ENCODE data around the gene ACTA1.
"Not testable (repeated sequence)": the region's sequence is repeated elsewhere in the genome, so short reads cannot be mapped to it uniquely, and the experiment has no call there.

The ACTA1 gene

DNA sequence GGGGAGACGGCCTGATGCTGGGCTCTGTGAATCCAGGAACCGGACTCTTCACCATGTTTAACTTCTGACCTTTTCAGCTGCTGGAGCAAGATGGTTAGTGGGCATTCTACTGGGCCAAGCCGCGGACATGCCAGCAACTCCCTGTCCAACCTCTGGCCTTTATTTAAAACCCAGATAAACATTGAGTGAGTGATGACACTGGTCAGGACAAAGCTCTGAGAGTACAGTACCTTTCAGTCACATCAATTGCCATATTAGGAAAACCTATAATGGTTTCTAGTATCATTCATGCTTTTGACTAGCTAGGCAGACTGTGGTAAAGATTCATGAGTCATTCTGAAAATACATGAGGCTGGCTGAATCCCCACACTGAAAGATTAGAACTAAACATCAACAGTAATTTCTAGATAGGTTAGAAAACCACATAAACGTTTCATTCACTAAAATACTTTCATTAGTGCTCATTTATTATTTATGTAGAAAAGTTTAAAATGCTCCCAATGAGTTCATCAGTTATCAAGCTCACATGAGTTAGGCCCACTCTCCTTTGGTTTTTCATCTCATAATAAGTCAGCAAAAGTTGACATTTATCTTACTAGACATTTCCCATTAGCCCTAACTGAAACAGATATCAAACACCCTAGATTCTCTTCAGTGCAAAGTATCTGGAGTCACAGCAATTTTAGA is 7.1 kb upstream of the ACTA1 start:
- DNase-seq: no peak

DNA sequence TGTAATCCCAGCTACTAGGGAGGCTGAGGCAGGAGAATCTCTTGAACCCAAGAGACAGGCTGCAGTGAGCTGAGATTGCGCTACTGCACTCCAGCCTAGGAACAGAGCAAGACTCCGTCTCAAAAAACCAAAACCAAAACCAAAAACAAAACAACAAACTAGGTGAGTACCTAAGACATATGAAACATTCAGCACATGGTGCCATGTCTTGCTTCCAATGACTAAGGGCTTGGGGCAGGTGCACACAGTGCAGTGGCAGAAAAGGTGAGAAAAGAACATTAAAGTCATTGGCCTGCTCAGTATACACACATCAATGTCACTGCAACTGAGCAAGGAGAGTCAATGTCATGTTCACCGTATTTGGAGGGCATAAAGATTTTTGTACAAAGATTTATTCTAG is 4.1 kb upstream of the ACTA1 start:
- no peak for DNase-seq

DNA sequence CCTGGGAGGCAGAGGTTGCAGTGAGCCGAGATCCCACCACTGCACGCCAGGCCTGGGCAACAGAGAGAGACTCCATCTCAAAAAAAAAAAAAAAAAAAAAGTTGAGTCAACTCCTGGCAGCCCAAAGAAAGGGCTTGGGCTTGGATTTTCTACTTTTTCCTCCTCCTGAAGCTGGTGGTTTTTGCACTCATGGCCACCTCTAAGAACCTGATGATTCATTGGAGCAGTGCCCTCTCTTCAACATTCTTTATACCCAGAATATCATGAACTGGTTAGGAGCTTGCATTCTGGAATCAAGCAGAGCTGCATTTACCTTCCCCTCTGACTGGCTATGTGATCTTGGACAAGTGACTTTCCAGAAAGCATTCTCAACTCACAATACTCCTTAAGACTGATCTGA is 3.5 kb upstream of the ACTA1 start:
- no peak for DNase-seq

DNA sequence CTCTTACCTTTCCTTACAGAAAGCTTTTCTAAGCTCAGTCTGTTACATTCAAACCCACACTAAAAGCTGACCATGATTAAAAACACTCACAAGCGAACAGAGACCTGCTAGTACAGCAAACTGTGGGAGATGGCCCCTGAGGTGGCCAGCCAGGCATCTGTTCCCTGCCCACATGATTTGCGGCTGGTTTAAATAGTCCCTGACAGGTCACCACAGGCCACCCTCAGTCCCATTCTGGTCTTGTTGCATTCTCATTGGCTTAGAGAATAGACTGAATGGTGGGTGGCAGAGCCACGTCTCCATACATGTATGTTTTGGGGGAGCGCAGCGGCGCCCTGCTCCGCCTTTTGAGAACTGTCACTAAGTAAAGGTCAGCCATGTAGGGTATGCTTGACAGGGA is 2.3 kb upstream of the ACTA1 start:
- DNase-seq: no peak

DNA sequence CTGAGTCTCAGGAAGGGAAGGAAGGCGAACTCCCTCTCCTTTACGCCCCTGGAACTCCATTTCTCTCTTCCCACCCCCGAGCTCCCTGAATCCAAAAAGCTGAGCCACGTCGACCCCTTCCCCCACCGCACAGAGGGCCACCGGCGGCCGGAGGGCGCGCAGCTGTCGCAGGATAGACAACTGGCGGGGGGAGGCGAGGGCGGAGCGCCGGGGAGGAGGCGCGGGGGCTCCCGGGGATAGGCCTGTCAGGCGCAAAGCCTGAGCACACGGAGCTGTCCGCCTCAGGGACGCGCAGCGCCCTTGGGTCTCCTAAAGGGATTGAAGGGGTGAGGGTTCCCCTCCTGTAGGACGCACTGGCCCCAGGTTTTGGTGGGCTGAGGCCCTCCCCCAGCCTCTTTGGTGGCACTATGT is 752 bp upstream of the ACTA1 start:
- peak in 1 of 56 donors; percentile 15 for DNase-seq

DNA sequence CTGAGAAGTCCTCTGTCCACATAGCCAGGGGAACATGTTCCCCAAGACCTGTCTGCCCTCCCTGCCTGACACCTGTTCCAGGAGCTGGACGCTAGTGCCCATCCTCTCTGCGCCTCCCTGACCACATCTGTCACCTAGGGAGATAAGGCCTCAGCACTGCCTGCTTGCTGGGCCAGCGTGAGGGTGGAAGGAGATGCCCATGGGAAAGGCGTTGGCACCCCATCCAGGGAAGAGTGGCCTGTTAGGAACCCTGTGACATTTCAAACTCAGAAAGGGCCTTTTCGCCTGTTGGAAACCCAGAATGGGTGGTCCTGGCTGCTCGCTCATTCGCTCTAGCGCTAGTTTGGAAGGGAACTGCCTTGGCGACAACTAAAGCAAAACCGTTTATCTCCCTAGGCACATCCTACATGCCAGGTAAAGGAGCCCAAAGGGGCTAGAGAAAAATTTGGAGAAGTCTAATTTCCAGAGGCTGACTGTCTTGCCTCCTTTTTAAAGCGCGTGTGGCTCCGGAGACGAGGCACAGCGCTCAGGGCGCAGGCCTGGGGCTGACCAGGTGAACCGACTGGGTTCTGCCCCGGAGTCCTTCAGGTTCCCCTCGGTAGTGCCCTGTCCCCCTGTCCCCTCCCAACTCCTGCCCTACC is 410 bp downstream of the ACTA1 start:
- DNase-seq: no peak

DNA sequence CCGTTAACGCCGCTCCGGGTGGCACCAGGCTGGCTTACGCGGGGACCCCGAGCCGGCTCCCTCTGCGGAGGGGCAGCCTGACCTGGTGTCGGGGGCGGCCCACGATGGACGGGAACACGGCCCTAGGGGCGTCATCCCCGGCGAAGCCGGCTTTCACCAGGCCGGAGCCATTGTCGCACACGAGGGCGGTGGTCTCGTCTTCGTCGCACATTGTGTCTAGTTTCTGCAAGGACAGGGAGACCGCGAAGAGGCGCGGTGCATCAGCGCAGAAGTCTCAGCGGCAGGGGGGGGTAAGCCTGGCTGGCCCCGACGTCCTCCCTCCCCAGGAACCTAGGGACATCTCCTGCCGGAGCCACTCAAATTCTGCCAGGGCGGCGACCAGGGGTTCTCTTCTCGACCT is 989 bp downstream of the ACTA1 start:
- no peak for DNase-seq

DNA sequence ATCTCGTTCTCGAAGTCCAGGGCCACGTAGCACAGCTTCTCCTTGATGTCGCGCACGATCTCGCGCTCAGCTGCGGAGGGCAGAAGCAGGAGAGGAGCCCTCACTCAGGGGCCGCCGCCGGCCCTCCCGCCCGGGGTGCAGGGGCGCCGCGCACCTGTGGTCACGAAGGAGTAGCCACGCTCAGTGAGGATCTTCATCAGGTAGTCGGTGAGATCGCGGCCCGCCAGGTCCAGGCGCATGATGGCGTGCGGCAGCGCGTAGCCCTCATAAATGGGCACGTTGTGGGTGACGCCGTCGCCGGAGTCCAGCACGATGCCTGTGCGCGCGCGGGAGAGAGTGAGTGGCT is 1.8 kb downstream of the ACTA1 start:
- DNase-seq: no peak

DNA sequence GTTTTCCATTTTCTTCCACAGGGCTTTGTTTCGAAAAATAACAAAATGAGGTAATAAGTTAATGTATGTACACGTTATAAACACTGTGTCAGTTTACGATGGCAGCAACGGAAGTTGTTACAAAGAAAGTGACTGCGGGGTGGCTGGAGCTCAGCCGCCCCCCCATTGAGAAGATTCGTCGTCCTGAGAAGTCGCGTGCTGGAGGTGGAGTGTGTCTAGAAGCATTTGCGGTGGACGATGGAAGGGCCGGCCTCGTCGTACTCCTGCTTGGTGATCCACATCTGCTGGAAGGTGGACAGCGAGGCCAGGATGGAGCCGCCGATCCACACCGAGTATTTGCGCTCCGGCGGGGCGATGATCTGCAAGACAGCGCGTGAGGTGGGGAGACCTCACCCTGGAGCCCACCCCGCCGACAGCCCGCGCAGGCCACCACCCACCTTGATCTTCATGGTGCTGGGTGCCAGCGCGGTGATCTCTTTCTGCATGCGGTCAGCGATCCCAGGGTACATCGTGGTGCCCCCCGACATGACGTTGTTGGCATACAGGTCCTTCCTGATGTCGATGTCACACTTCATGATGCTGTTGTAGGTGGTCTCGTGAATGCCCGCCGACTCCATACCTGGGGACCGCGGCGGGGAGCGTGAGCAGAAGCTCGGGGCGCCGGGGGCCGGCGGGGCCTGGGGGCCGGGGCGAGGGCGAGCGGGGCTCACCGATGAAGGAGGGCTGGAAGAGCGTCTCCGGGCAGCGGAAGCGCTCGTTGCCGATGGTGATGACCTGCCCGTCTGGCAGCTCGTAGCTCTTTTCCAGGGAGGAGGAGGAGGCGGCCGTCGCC is 2.4 kb downstream of the ACTA1 start:
- no peak for DNase-seq

DNA sequence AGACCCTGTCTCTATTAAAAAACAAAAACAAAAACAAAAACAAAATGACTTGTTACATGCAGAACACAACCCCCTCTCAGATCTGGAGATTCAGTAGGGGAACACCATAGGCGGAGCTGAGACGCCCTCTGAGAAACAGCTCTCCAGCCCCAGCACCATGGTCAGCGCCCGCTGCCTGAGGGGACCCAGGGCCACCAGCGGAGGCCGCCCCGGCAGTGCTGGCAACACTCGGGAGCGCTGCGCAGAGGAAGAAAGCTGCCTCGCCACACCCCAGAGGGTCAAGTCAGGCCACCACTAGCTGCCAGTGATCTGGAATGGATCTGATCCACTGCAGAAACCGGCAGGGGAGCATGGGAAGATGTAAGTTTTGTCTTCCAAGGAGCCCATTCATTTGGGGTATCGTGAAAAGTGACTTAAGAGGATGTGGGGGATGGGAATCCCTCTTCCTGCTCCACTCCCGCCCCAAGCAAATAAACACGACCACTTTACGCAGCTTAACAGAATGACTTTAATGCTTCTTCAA is 3.1 kb downstream of the ACTA1 start:
- peak in 2 of 56 donors; percentile 19 to 36 for DNase-seq

DNA sequence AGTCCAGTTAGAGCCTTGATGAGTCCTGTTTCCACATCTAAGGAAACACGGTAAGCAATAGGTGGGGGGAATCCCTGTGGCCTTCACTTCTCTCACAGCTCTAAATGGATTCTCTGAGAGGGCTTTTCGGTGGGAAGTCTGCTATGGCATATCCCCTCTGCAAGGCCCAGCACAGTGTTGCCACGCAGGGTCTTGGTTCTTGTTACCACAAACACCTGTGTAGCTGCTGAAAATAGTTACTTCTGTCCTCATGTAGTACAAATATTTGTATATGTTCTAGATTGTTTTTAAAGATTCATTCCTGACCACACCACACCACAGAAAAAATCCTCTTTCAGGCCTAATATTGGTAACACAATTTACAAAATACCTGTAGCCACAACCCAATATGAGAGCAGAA is 5.6 kb downstream of the ACTA1 start:
- no peak for DNase-seq

DNA sequence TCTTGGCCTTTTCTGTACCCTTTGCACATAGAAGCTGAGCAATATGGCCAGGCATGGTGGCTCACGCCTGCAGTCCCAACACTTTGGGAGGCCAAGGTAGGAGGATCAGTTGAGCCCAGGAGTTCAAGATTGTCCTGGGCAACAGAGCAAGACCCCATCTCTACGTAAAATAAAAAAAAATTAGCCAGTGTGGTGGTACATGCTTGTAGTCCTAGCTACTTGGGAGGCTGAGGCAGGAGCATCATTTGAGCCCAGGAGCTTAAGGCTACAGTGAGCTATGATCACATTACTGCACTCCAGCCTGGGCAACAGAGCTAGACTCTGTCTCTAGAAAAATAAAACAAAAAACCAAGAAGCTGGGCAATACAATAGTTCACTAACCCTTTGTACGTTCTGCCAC is 6.3 kb downstream of the ACTA1 start:
- DNase-seq: no peak

DNA sequence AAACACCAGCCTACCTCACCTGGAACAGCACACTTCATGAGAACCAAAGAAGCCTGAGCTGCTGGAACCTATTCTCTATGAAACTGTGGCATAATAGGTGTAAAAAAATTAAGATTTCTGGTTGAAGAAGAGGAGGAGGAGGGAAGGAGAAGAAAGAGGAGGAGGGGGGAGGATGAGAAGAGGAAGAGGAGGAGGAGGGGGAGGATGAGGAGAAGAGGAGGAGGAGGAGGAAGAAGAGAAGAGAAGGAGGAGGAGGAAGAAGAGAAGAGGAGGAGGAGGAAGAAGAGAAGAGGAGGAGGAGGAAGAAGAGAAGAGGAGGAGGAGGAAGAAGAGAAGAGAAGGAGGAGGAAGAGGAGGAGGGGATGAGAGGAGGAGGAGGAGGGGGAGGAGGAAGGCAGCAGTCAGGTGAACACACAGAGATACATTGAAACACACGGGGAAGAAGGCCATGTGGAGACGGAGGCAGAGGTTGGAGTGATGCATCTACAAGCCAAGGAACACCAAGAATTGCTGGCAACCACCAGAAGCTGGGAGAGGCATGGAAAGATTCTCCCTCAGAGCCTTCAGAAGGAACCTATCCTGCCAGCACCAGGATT is 8.2 kb downstream of the ACTA1 start:
- DNase-seq: no peak

DNA sequence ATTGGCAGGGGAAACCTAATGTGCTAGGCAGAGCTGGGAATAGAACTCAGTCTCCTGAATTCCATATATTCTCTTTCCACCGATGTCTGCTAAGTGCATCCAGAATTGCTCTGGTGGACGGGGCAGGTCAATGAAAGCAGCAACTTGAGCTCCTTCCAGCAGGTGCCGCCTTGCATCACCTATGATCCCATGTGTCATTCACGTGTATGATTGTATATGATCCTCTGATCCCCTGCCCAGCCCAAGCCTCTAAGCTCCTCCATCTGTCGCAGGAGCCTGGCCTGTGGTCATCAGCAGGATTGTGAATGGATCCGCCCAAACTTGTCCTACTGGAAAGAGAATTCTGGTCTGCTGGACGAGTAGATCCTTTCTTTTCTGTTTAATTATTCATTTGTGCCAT is 13.1 kb downstream of the ACTA1 start:
- no peak for DNase-seq

DNA sequence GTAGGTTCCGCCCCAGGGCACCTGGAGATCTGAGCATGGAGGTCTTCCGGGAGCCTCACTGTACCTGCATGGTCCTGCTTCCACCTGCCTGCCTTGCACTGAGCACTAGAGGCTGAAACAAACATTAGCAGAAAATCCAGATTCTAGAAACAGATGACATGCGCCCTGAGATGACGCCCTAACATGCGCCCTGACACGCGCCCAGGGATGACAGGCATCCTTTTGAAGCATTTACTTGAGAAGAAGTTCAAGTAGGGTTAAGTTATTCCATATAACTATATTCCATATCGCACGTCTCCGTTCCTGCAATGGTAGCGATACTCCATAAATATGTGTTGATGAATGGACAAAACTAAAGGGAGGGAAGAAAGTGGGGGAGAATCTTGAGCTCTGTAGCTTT is 13.7 kb downstream of the ACTA1 start:
- no peak for DNase-seq

DNA sequence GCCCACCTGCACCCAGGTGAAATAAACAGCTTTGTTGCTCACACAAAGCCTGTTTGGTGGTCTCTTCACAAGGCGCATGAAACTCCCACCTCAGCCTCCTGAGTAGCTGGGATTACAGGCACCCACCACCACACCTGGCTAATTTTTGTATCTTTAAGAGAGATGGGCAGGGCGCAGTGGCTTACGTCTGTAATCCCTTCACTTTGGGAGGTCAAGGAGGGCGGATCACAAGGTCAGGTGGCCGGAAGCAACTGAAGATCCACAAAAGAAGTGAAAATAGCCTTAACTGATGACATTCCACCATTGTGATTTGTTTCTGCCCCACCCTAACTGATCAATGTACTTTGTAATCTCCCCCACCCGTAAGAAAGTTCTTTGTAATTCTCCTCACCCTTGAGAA is 15.3 kb downstream of the ACTA1 start:
- not testable (repeated sequence) for DNase-seq

DNA sequence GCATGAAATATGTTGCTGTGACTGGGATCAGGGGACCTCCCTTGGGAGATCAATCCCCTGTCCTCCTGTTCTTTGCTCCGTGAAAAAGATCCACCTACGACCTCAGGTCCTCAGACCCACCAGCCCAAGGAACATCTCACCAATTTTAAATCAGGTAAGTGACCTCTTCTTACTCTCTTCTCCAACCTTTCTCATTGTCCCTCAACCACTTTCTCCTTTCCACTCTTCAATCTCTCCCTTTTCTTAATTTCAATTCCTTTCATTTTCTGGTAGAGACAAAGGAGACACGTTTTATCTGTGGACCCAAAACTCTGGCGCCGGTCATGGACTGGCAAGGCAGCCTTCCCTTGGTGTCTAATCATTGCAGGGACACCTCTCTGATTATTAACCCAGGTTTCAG is 21.1 kb downstream of the ACTA1 start:
- not testable (repeated sequence) for DNase-seq

DNA sequence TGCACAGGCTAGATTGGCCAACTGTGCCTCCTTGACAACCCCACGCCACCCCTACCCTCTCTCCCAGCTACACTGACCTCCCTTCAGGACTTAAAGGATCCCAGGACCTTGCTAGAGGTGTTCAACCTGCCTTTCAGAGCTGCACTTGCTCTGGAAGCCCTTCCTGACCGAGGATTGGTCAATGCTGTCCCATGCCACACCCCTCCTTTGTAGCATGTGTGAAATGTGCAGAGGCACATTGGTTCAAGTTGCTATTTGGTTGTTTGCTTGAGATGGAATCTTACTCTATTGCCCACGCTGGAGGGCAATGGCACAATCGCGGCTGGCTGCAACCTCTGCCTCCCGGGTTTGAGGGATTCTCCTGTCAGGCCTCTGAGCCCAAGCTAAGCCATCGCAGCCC is 21.8 kb downstream of the ACTA1 start:
- no peak for DNase-seq

DNA sequence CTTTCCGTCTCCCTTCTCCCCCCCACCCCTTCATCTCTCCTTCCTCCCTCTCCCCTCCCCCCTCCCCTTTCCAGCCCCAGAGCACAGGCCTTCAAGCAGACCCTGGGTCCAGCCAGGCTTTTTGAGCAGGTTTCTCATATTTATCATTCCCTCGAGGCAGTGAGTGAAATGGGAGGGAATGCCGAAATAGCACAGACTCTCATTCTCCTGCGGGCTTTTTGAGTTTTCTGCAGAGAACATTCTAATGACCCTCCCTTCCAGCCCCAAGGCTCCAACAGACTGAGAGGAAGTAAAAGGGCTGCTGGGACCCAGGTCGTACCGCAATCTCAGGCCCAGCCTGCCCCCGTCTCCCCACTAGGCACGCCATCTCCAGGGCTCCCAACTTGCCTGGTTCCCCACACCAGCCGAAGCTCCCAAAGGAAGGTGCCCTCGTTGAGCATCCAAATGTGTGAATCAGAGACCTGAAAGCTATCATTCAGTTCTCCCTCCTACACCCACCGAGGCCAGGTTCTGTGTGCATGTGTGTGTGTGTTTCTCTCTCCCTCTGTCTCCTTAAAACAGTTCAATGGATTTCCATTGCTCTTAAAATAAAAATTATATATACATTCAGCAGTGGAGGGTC is 22.3 kb downstream of the ACTA1 start:
- no peak for DNase-seq

DNA sequence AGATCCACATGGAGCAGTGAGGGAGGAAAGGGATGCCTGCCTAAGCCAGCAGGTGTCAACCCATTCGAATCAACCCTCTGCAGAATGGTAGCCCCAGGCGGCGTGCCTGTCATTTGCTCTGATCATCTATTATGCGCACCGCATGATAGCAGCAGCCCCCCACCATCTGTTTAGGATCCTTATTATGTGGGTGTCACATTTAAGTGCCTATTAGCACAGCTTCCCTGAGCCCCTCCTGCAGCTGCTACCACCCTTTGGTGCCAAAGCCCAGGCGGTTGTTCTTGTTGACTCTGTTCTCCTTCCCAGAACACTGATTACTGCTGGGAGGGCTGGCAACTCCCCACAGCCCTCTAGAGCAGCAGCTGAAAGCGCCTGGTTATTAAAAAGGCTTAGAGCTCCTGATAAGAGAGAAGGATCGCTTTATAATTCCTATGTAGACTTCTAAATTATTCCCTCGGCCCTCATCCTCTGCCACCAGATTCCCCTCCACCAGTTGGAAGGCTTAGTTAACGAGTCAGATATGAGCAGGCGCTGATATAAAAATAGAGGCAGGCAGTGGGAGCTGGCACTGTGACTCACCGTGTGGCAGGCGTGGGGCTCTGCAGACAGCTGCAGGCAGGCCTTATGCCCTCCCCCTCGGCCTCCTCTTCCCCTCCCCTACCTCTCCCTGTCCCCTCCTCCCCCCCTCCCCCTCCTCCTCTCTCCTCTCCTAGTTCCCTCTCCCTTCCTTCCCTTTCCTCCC is 23.0 kb downstream of the ACTA1 start:
- peak in 44 of 56 donors; percentile 12 to 84 (median 61) for DNase-seq

DNA sequence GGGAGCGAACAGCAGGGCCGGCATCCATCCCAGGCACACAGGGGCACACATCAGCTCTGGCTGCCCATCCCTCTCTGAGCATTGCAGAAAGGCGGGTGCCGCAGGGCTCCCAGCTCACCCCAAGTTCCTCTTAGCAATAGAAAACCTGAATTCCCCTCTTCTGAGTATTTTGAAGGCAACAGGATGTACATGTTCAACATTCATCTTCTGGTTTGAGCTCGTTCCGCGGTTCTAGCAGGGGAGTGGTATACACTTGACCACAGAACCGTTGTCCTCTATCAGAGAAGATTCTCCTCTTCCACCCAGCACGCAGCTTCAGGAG is 23.6 kb downstream of the ACTA1 start:
- DNase-seq: no peak

Measured in amygdala (tissue), 56 donors.